A549 (cell line): ENCODE results near the gene NTN1.

Source experiments
- BHLHE40 ChIP-seq: IDR thresholded peaks from 2 replicates; pipeline ENCODE4 v1.6.1; 2012; ENCODE audit warnings: low read depth, low read length, inconsistent platforms
- TF ChIP-seq, protein P1 (sequence below): fragments of >200 bp; sonication (Bioruptor Twin); formaldehyde crosslinking; IDR thresholded peaks from 3 replicates; pipeline ENCODE4 v1.5.1; 2016

GRCh38 chr17:9095390-9095789, 74.1 kb downstream of the NTN1 start:
- TF ChIP-seq, protein P1, sequence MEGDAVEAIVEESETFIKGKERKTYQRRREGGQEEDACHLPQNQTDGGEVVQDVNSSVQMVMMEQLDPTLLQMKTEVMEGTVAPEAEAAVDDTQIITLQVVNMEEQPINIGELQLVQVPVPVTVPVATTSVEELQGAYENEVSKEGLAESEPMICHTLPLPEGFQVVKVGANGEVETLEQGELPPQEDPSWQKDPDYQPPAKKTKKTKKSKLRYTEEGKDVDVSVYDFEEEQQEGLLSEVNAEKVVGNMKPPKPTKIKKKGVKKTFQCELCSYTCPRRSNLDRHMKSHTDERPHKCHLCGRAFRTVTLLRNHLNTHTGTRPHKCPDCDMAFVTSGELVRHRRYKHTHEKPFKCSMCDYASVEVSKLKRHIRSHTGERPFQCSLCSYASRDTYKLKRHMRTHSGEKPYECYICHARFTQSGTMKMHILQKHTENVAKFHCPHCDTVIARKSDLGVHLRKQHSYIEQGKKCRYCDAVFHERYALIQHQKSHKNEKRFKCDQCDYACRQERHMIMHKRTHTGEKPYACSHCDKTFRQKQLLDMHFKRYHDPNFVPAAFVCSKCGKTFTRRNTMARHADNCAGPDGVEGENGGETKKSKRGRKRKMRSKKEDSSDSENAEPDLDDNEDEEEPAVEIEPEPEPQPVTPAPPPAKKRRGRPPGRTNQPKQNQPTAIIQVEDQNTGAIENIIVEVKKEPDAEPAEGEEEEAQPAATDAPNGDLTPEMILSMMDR, result no peak
- no peak for TF ChIP-seq BHLHE40
